Stimulated activated CD4-positive, alpha-beta T cell treated with anti-CD3 and anti-CD28 coated beads, Interleukin-2, amount 100 ng/mL, for 48 hours (primary cell): Measurements from ENCODE around the gene RPL13A.

Source experiments
- DNase-seq, 2 donors: peaks; one replicate each; pipeline ENCODE4 v3.0.0-alpha.2; 2020

RPL13A gene

DNA sequence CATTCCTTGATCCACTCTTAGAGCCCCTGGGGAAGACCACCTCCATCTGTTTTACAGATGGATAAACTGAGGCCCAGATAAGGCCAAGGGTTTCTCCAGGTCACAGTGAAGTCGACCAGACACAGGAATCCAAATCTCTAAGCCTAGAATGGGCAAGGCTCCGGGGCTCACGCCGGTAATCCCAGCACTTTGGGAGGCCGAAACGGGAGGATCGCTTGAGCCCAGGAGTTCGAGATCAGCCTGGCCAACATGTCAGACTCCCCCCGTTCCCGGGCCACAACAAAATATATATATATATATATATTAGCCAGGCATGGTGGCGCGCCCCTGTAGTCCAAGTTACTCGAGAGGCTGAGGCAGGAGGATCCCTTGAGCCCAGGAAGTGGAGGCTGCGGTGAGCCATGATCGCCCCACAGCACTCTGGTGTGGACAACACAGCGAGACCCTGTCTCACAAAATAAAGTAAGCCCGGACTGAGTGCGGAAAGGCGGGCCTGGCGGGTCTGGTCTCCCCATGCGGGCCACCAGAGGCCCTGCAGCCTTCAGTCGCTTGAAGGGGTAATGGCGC is 615 bp upstream of the RPL13A start:
- DNase-seq, result no peak

DNA sequence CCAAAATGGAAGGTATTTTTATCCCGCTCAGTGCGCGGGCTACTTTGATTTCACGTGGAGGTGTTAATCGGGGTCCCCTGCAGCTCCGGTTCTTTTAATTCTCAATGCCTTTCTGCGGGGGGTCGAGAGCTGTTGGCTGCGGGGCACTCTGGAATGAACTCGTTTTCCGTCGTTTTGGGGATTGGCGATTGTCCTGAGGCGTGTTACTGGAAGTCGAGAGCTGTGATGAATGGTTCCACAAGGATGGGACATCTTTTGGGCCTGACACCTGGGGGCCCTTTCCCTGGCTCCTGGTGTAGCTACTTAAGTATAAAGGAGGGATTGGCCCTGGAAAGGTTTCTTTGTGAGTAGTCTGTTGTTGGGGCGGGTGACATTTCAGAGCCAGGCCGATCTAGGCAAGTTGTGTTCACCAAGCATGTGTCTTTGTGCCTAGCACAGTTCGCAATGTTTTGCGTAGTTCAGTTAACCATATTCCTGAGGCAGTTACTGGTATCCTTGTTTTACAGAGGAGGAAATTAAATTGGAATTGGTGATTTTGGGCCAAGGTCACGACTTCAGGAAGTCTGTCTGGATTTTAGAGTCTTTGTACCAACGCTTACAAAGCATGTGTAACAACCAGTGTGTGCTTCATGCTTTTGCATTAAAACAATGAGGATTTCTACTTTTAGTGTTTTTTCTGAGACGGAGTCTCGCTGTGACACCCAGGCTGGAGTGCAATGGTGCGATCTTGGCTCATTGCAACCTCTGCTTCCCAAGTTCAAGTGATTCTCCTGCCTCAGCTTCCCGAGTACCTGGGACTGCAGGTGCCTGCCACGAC is 846 bp downstream of the RPL13A start:
- DNase-seq, result no peak

DNA sequence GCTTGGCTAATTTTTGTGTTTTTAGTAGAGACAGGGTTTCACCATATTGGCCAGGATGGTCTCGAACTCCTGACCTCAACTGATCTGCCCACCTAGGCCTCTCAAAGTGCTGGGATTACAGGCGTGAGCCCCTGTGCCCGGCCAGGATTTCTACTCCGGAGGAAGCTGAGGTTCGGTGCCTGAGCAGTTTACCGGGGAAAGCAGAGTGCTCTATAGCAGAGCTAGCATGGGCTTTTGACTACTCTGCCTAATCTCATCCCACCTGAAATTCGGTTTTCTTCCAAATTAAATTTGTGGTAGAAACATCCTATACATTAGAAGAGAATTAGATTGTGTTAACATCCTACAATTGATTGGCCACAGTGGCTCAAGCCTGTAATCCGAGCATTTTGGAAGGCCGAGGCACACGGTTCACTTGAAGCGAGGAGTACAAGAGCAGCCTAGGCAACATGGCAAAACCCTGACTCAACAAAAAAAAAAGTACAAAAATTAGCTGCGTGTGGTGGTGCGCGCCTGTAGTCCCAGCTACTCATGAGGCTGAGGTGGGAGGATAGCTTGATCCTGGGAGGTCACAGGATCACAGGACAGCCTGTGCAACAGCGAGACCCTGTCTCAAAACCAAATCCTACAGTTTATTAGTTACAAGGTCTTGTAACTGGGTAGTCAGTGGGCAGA is 1.6 kb downstream of the RPL13A start:
- DNase-seq, result no peak

GRCh38 chr19:49489601-49490167 is 2.3 kb downstream of the RPL13A start:
- no peak for DNase-seq

GRCh38 chr19:49490287-49491029 is 3.0 kb downstream of the RPL13A start:
- no peak for DNase-seq

- no peak for DNase-seq
Observed at GRCh38 chr19:49491030-49491803, 3.8 kb downstream of the RPL13A start.

DNA sequence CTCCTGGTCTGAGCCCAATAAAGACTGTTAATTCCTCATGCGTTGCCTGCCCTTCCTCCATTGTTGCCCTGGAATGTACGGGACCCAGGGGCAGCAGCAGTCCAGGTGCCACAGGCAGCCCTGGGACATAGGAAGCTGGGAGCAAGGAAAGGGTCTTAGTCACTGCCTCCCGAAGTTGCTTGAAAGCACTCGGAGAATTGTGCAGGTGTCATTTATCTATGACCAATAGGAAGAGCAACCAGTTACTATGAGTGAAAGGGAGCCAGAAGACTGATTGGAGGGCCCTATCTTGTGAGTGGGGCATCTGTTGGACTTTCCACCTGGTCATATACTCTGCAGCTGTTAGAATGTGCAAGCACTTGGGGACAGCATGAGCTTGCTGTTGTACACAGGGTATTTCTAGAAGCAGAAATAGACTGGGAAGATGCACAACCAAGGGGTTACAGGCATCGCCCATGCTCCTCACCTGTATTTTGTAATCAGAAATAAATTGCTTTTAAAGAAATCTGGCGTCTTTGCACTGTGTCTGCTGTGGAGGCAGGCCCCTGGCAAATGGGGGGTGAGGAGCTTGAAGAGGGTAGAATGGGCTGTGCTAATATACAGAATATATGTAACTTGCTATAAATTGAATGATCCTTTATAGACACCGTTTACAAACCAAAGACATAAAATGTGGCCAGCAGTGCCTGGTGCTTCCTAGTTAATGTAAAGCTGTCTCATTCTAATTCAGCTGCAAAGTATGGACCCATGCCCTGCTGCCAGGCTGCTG is 4.6 kb downstream of the RPL13A start:
- DNase-seq, result no peak

- no peak for DNase-seq
Observed at GRCh38 chr19:49492573-49493405, 5.4 kb downstream of the RPL13A start.

GRCh38 chr19:49496574-49497008 is 9.2 kb downstream of the RPL13A start:
- no peak for DNase-seq

DNA sequence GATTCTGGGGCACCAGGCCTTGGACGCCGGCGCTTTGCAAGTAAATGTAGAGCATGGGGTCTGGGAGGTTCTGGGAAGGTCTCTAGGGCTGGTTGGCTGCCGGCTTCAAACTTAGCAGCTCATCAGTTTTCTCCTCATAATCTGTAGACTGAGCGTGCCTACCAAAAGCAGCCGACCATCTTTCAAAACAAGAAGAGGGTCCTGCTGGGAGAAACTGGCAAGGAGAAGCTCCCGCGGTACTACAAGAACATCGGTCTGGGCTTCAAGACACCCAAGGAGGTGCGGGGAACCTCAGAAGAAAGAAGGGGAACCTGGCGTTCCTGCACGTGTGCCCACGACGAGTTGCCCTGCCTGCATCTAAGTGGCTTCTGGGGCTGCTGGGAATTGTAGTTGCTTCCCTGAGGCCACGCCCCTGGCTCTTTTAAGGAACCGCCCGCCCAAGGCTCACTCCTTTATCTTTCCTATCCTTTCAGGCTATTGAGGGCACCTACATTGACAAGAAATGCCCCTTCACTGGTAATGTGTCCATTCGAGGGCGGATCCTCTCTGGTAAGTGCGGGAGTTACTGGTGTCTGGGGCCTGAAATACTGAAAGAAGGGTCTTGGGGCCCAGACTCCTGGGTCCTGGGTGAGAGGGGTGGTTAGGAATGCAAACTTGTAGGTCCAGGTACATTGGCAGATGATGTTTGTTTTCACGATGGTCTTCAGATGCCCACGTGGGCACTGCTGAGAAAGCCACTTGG is 9.8 kb downstream of the RPL13A start:
- DNase-seq, result peak in 1 of 2 donors; percentile 64

DNA sequence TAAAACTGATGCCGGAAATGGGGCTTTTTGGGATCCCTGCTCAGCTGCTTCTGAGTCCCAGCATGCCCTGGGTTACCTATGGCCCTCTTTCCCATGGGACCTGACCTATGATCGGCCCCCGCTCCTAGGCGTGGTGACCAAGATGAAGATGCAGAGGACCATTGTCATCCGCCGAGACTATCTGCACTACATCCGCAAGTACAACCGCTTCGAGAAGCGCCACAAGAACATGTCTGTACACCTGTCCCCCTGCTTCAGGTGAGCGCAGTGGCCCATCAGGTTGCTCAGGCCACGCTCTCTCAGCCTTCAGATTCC is 10.3 kb downstream of the RPL13A start:
- no peak for DNase-seq

DNA sequence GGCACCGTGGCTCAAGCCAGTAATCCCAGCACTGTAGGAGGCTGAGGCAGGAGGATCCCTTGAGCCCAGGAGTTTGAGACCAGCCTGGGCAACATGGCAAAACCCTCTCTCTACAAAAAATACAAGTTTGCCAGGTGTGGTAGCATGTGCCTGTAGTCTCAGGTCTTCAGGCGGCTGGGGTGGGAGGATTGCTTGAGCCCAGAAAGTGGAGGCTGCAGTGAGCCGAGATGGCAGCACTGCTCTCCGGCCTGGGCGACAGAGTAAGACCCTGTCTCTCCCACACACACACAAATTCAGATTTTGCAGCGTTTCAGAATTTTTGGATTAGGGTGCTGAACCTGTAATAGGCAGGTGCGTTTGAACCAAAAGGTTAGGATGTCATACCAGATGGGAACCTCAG is 11.1 kb downstream of the RPL13A start:
- DNase-seq, result no peak

DNA sequence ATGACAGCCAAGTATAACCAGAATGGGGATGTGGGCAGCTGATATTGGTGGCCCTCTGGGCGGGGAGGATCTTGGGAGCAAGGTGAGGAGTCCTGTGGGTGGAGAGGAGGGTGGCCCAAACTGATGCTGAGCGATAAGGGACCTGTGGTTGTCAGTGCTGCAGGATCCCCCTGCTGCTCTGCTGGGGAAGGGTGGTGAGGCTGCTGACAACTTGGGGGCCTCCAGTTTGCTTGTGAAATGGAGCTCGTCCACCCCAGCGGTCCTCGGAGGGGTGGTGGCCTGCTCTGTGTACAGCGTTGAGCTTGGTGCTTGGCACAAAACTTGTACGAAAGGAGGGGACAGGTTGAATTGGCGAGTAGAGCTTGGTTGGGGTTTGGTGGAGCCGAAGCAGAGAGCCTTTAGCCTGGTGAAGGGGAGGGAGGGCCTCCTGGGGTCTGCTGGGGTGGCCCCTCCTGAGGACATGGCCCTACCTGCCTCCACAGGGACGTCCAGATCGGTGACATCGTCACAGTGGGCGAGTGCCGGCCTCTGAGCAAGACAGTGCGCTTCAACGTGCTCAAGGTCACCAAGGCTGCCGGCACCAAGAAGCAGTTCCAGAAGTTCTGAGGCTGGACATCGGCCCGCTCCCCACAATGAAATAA is 11.7 kb downstream of the RPL13A start:
- no peak for DNase-seq

- no peak for DNase-seq
Observed at GRCh38 chr19:49502866-49503581, 15.6 kb downstream of the RPL13A start.

DNA sequence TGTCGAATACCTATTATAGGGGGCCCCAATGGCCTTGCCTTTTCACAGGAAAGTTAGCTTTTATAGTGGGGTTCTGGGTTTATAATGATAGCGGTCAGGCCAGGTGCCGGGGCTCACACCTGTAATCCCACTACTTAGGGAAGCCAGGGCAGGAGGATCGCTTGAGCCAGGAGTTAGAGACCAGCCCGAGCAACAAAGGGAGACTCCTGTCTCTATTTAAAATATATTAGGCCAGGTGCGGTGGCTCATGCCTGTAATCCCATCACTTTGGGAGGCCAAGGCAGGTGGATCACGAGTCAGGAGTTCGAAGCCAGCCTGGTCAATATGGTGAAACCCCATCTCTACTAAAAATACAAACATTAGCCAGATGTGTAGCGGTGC is 16.2 kb downstream of the RPL13A start:
- no peak for DNase-seq

- peak; percentile 75 to 80 for DNase-seq
Observed at GRCh38 chr19:49506575-49507105, 19.2 kb downstream of the RPL13A start.

DNA sequence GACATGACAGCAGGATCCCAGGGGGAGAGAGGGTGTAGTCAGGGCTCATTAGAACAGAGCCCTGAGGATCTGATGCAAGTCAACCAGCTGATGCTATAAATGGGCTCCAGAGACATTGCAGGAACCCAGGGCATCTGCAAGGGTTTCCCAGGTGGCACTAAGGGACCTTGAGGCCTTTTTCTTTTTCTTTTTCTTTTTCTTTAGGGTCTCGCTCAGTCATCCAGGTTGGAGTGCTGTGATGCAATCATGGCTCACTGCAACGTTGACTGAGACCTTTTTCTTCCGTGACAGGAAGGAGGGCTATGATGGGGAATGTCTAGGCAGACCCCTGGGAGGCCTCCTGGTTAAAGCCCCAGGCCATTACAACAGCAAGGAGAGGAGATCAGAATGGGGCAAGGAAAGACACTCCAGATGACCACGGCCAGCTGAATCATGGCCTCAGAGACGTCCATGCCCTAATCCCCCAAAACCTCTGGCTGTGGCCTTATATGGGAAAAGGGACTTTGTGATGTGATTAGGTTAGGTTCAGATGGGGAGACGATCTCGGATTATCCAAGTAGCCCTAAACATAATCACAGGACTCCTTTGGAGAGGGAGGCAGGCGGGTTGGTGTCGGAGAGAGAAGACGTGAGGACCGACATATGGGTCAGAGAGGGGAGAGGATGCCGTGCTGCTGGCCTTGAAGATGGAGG is 20.5 kb downstream of the RPL13A start:
- DNase-seq, result no peak
